Measurements from ENCODE around the gene VANGL1. TPM values are rescaled to one million over a fixed set of nuclear protein-coding genes. Genes with fewer than 3 reads are reported as not detected.

VANGL1 gene
- total RNA-seq, 1 donor from 2014 or later: 15.3 TPM

DNA sequence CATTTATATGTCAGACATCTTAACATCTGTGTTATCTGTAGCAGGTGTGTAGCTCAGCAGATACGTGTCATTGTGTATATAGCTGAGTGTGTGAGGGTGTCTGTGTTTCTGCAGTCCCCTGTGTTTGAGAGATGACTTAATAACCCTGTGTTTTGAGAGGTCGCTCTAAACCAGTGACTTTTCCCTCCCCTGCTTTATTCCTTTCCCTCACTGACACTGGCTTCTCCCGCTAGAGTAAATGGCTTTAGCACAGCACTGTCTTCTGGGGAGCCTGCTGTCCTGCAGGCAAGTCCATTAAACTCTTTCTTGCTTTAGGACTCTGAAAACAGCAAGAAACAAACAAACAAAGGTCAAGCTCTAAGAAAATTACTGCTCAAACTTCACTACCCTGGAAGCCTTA, 53.0 kb downstream of the VANGL1 start:
- no peak overlapping the region for H3K4me3 Mint-ChIP-seq
- no peaks in the 10 kb centered on the region for H3K27me3 Mint-ChIP-seq
- H3K4me1 Mint-ChIP-seq (ENCODE audit: unreplicated experiment): peaks cover 17% of the 10 kb centered on the region
- no peak for DNase-seq (ENCODE audit: extremely low spot score, unreplicated experiment)
- no peak overlapping the region for H3K27ac Mint-ChIP-seq
- no peaks in the 10 kb centered on the region for H3K9me3 Mint-ChIP-seq
- TF ChIP-seq, protein P1, sequence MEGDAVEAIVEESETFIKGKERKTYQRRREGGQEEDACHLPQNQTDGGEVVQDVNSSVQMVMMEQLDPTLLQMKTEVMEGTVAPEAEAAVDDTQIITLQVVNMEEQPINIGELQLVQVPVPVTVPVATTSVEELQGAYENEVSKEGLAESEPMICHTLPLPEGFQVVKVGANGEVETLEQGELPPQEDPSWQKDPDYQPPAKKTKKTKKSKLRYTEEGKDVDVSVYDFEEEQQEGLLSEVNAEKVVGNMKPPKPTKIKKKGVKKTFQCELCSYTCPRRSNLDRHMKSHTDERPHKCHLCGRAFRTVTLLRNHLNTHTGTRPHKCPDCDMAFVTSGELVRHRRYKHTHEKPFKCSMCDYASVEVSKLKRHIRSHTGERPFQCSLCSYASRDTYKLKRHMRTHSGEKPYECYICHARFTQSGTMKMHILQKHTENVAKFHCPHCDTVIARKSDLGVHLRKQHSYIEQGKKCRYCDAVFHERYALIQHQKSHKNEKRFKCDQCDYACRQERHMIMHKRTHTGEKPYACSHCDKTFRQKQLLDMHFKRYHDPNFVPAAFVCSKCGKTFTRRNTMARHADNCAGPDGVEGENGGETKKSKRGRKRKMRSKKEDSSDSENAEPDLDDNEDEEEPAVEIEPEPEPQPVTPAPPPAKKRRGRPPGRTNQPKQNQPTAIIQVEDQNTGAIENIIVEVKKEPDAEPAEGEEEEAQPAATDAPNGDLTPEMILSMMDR (conservative IDR thresholded peaks at IDR 0.05): no peak
- H3K36me3 Mint-ChIP-seq: peaks cover 12% of the 10 kb centered on the region

DNA sequence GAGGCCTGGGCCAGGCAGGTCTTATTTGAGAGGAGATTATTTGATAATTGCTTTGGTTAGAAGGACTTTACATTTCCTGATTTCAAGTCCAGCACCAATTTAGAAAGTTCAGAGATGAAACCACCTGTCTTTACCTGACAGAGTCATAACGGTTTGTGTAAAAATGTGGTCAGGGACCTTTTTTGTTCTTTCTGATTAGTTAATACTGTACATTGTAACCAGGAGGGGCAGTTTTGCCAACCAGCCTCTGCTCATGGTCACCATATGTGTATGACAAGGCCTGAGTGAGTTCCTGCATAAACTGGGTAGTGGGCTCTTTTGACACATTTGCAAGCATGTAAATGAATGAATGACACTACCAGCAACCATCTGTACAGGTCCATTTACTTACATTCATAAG, 55.8 kb downstream of the VANGL1 start:
- H3K4me1 Mint-ChIP-seq (ENCODE audit: unreplicated experiment): peaks cover 17% of the 10 kb centered on the region
- DNase-seq (ENCODE audit: extremely low spot score, unreplicated experiment): no peak
- no peaks in the 10 kb centered on the region for H3K9me3 Mint-ChIP-seq
- TF ChIP-seq, protein P1 (conservative IDR thresholded peaks at IDR 0.05): no peak
- H3K27me3 Mint-ChIP-seq: no peaks in the 10 kb centered on the region
- H3K27ac Mint-ChIP-seq: no peak overlapping the region
- no peak overlapping the region for H3K4me3 Mint-ChIP-seq
- H3K36me3 Mint-ChIP-seq: no peaks in the 10 kb centered on the region

DNA sequence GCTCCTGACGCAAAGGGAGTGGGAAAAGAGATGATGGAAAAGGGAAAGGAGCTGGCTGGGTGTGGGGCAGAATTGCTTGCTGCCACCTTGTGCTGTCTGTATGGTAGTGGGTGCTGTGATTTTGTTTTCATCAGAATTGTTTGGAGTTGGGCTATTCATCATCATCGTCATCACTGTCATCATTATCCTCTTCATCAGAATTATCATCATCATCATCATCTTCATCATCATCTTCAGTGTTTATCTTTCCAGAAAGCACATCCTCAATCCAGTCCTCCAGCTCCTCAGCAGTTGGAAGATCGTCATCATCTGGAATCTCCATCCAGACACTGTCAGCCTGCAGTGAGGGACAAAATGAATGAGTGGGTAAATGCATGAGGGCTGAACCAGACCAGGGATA, 59.3 kb downstream of the VANGL1 start:
- Mint-ChIP-seq H3K36me3 (no peaks in the 10 kb centered on the region), H3K9me3 (no peaks in the 10 kb centered on the region), H3K27ac (no peak overlapping the region), H3K27me3 (no peaks in the 10 kb centered on the region), H3K4me3 (no peak overlapping the region), H3K4me1 (ENCODE audit: unreplicated experiment) (no peaks in the 10 kb centered on the region)
- DNase-seq (ENCODE audit: extremely low spot score, unreplicated experiment): no peak
- TF ChIP-seq, protein P1 (conservative IDR thresholded peaks at IDR 0.05): no peak

DNA sequence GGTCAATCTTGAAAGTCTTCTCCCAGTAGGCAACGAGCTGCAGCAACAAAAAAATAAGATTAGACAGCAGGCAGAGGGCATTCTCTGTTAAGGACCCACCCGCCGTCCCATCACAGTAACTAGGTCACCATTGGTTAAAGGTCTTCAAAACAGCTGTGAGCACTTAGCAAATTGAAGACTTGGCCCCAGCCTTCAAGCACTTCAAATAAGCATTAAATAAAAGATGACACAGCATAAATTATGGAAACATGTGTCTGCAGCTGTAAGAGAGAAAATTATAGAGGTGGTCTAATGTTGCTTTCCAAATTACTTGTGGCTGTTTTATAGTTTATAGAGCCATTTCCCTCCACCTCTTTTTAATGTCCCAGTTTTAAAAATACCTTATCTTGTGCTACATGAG, 61.2 kb downstream of the VANGL1 start:
- no peak overlapping the region for H3K27ac Mint-ChIP-seq
- H3K36me3 Mint-ChIP-seq: no peaks in the 10 kb centered on the region
- H3K4me3 Mint-ChIP-seq: no peak overlapping the region
- H3K27me3 Mint-ChIP-seq: no peaks in the 10 kb centered on the region
- TF ChIP-seq, protein P1 (conservative IDR thresholded peaks at IDR 0.05): no peak
- H3K9me3 Mint-ChIP-seq: no peaks in the 10 kb centered on the region
- DNase-seq (ENCODE audit: extremely low spot score, unreplicated experiment): no peak
- H3K4me1 Mint-ChIP-seq (ENCODE audit: unreplicated experiment): peaks cover 5% of the 10 kb centered on the region

DNA sequence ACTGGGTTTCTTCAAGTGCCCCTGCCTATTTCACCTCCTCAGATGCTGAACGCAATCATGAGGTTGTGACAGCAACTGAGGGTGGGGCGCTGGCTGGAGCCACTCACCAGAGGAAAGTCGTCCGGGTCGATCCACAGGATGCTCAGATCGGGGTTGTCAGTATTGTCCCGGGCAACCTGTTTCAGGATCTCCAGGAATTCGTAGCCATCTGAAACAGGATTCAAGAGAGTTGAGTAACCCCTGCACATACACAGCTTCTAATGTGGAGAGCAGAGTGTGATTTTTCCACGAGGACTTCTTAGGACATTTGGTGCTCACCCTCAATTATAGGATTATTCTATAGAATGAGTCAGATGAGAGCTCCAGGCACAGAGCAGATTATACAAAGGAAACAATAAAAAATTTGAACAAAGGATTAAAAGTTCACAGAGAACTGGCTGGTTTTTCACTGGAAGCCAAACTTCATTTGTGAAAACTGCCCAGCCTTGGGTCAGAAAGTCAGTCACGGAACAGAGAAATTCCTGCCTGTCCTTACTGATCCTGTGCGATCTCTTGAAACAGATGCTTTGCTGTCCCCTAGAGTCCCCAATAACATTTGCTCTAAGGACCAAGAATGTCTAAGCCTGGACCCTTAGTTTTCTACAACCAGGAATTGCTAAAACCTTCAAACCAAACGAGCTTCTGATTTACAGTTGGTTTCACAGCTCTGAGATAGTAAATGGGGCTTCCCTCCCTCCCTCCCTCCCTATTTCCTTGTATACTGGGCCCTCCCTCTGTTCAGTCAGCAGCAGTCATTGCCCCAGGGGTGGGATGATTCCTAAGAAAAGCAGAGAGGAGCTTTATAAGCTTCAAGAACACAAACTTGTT, 63.5 kb downstream of the VANGL1 start:
- Mint-ChIP-seq H3K4me1 (ENCODE audit: unreplicated experiment) (peaks cover 12% of the 10 kb centered on the region), H3K36me3 (no peaks in the 10 kb centered on the region), H3K27me3 (no peaks in the 10 kb centered on the region), H3K27ac (peak overlapping the region; percentile 10), H3K9me3 (no peaks in the 10 kb centered on the region), H3K4me3 (no peak overlapping the region)
- DNase-seq (ENCODE audit: extremely low spot score, unreplicated experiment): no peak
- TF ChIP-seq, protein P1 (conservative IDR thresholded peaks at IDR 0.05): no peak

All from type B pancreatic cell (in vitro differentiated cells).